IgD-negative memory B cell (primary cell): ENCODE data around the gene FBXL14. TPM values are rescaled to one million over a fixed set of nuclear protein-coding genes. Genes with fewer than 3 reads are reported as not detected.

ENCODE experiments used
- H3K27ac Mint-ChIP-seq, 3 donors: one replicate each; pipeline ENCODE4 v1.8.0; 2020 to 2022; ENCODE audit warnings: mild to moderate bottlenecking in 3 of 3, mixed read lengths in 3 of 3, moderate library complexity in 1 of 3
- H3K27me3 Mint-ChIP-seq: one replicate; pipeline ENCODE4 v1.8.0; 2021; ENCODE audit warnings: mixed read lengths
- H3K36me3 Mint-ChIP-seq: one replicate; pipeline ENCODE4 v1.8.0; 2020; ENCODE audit warnings: mild to moderate bottlenecking, mixed read lengths
- H3K4me1 Mint-ChIP-seq, 3 donors: one replicate each; pipeline ENCODE4 v1.8.0; 2020 to 2022; ENCODE audit warnings: mixed read lengths in 3 of 3, mild to moderate bottlenecking in 1 of 3
- H3K4me3 Mint-ChIP-seq, 4 donors: one replicate each; pipeline ENCODE4 v1.8.0; 2020 to 2022; ENCODE audit warnings: mild to moderate bottlenecking in 4 of 4, mixed read lengths in 4 of 4, moderate library complexity in 3 of 4
- H3K9me3 Mint-ChIP-seq, 3 donors: one replicate each; pipeline ENCODE4 v1.8.0; 2020 to 2021; ENCODE audit warnings: mixed read lengths in 3 of 3, mild to moderate bottlenecking in 1 of 3
- polyA plus RNA-seq: library from polyadenylated mRNA; unstranded; fragments of 300-500 nt; fragmentation: Illumina TruSeq; gene quantifications from one replicate; pipeline ENCODE4 v1.2.3, GENCODE V29; 2021

The FBXL14 gene
- polyA plus RNA-seq, 1 donor from 2014 or later: 20.5 TPM

DNA sequence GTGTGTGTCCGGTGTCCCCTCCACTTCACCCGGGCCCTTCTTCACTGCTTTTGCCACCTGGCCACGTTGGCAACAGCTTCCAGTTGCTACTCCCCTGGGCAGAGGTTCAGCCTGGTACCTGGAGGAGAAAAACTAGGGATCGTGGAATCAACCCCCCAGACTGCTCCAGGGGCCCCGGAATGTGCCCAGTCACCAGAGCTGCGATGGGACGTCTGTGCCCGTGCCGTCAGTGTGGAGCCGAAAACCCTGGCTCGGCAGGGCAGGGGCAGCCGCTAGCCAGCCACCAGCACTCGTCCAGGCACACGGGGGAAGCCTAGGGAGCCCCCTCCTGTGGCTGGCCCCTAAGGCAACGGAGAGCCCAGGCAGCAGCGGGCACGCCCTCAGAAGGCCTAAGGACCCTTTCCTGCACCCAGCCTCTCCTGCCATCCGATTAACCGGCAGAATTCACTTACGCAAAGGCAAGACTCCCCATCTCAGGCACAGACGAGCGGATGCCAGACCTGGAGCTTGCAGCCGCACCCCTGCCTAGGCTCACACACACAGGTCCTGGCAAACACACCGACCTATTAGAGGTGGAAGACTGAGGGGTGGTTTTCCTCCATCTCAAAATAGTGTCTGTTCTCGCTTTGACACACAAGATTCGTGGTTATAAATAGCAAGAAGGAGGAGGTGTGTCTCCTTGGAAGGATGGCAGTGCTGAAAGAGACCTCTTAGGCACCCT is 62.6 kb downstream of the FBXL14 start:
- H3K27me3 Mint-ChIP-seq: peaks cover 56% of the 10 kb centered on the region
- no peaks in the 10 kb centered on the region for H3K36me3 Mint-ChIP-seq
- peak overlapping the region; percentile 82 to 95 (median 88) for H3K4me3 Mint-ChIP-seq
- peak overlapping the region in 2 of 3 donors; percentile 6 to 64 for H3K27ac Mint-ChIP-seq
- peaks cover 20 to 24% (median 23%) of the 10 kb centered on the region in 3 donors for H3K4me1 Mint-ChIP-seq
- H3K9me3 Mint-ChIP-seq: no peaks in the 10 kb centered on the region

DNA sequence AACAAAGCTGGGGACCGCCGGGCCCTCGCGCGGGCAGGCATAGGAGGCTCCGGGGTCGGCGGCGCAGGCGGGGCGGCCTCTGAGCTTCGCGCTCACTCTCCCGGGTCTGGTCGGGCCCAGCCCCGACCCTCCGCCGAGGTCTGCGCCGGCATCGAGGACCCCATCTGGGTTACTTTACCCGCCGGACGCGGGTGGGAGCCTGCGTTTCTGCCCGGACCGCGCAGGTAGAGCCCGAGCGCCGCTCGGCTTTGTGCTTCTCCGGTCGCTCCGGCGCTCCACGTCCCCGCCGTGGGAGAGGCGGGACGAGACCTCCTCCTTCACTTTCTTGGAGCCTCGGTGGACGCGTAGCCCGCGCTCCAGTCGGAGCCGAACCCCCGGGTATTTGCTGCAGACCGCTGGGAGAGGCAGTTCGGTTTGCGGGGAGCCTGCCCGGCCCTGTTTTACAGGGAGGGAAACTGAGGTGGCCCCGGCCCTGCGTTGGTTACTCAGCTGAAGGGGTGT is 63.2 kb downstream of the FBXL14 start:
- Mint-ChIP-seq H3K4me1 (peaks cover 20 to 24% (median 23%) of the 10 kb centered on the region in 3 donors), H3K27ac (peak overlapping the region in 1 of 3 donors; percentile 64)

DNA sequence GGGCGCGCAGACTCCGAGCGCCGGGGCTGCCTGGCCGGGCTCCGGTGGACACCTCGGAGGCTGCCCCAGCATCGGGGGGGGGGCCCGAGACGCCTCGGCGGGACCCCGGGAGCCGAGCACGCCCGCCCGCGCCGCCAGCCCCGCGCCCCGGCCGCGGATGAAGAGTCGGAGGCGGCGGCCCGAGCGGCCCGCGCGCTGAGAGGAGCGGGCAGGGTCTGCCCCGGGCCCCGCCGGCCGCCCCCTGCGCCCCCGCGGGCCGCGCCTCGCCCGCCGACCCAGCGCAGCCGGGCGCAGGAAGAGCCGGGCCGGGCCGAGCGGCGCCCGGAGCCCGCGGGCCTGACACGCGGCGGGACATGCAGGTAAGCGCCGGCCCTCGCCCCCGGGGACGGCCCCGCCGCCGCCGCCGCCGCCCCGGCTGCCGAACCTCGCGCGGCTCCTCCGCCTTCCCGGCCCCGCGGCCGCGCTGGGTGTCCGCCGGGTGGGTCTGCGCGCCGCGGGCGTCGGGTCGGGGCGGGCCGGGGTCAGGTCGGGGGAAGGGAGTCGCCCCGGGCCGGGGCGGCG is 63.7 kb downstream of the FBXL14 start:
- Mint-ChIP-seq H3K36me3 (no peaks in the 10 kb centered on the region), H3K4me3 (peak overlapping the region in 1 of 4 donors; percentile 82), H3K27ac (no peak overlapping the region)

More for the DNA sequence above, 63.2 kb downstream of the FBXL14 start:
- peaks cover 57% of the 10 kb centered on the region for H3K27me3 Mint-ChIP-seq
- H3K36me3 Mint-ChIP-seq: no peaks in the 10 kb centered on the region
- peaks cover 0 to 2% (median 0%) of the 10 kb centered on the region in 3 donors for H3K9me3 Mint-ChIP-seq
- peak overlapping the region; percentile 82 to 94 (median 88) for H3K4me3 Mint-ChIP-seq

DNA sequence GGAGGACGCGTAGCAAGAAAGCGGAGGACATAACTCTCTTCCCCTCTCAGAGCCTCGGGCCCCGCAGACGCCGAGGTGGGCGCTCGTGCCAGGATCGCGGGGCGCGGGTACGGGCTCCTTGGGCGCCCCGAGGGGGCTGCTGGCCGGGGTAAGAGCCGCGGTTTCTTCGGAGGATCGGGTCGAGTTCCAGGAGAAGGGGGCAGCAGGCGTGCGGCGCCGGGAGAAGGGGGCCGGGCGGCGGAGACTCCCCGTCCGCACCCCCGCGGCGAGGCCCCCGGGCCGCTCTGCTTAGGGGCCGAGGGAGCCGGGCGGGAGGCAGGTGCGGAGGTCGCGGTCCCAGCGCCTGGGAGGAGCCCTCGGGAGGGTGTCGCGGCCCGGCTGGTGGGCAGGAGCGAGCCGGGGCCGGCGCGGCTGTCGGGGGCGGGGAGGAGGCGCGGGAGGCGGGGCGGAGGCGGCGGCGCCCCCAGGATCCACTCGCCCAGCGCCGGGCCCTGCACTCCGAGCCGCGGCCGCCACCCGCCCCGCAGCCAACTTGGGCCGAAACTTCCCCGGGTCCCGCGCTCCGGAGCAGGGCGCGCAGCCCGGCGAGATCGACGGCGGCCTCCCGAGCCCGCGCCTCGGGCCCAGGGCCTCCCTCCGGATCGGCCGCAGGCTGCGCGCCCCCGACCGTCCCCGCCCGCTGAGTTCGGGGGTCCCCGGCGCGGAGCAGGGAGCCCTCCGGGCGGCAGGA is 64.4 kb downstream of the FBXL14 start:
- Mint-ChIP-seq H3K36me3 (no peaks in the 10 kb centered on the region), H3K4me1 (peaks cover 29 to 33% (median 30%) of the 10 kb centered on the region in 3 donors), H3K9me3 (peaks cover 0 to 2% (median 0%) of the 10 kb centered on the region in 3 donors), H3K4me3 (peak overlapping the region; percentile 76 to 92 (median 82)), H3K27me3 (peaks cover 67% of the 10 kb centered on the region), H3K27ac (no peak overlapping the region)

More for the DNA sequence above, 63.7 kb downstream of the FBXL14 start:
- Mint-ChIP-seq H3K9me3 (peaks cover 0 to 2% (median 0%) of the 10 kb centered on the region in 3 donors), H3K27me3 (peaks cover 61% of the 10 kb centered on the region), H3K4me1 (peaks cover 24 to 28% (median 26%) of the 10 kb centered on the region in 3 donors)

DNA sequence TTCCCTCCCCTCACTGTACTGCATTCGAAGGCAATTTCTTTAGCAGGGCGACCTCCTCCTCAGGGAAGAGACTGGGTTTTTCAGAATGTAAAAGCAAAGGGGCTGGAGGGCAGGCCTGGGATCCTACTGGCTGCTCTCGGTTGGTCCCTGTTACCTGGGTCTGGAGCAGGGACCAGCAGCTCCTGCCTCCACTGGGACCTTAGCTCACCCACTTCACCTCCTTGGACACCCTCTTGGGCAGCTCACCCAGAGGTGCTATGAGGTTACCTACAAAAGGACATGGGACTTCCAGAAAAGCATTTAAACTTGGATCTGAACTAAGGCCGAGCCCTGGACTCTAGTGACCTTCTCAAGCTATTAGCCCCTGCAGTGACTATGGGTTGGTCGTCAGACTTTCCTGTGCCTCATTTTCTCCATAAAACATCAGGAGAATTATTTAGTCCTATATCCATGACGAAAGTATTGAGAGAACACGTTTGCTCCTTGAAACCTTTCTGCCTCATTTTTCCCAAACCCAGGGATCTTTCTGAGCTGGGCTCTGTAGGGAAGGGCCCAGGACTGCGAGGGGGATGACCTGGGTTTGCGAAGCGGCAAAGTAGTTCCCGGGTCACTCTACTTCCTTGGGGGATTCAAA is 65.0 kb downstream of the FBXL14 start:
- Mint-ChIP-seq H3K4me1 (peaks cover 30 to 33% (median 30%) of the 10 kb centered on the region in 3 donors), H3K27me3 (peaks cover 70% of the 10 kb centered on the region), H3K27ac (no peak overlapping the region), H3K36me3 (no peaks in the 10 kb centered on the region), H3K4me3 (peak overlapping the region; percentile 76 to 92 (median 82)), H3K9me3 (peaks cover 0 to 2% (median 0%) of the 10 kb centered on the region in 3 donors)

DNA sequence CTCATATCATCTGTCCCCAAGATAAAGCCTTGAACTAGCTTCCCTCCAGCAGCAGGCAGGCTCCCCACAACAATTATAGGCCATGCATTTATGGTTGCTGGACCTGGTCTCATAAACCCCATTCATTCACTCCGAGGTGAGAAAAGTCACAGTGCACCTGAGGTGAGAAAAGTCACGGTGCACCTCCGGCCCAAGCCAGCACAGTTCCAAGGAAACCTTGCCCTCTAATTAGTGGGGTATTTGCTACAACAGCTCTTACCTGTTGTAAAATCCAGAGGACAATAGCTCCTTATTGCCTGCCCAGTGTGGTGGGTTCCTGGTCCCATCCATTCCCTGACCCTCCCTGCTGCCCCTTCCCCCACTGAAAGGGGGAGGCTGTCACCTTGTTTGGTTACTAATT is 65.6 kb downstream of the FBXL14 start:
- H3K36me3 Mint-ChIP-seq: no peaks in the 10 kb centered on the region
- H3K4me1 Mint-ChIP-seq: peaks cover 27 to 31% (median 27%) of the 10 kb centered on the region in 3 donors
- peak overlapping the region in 3 of 4 donors; percentile 22 to 83 (median 76) for H3K4me3 Mint-ChIP-seq
- no peak overlapping the region for H3K27ac Mint-ChIP-seq
- peaks cover 71% of the 10 kb centered on the region for H3K27me3 Mint-ChIP-seq
- H3K9me3 Mint-ChIP-seq: peaks cover 0 to 2% (median 0%) of the 10 kb centered on the region in 3 donors

DNA sequence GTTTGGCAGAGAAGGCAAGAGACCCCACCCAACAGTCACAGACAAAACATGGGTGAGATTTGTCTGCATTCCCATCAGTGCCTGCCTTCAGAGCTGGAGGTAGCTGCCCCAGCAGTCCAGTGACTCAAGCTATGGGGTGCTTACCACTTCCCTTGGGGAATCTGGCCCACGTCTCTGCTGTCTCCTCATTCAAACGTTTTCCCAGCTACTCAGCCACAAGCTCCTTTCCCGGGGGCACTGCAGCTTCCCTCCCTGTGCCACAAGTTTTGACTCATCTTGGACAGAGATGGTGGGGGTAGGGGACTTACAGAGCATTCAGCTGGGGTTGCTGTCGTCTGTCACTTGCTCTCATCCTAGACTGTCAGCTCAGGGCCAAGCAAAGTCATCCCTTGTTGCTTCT is 66.6 kb downstream of the FBXL14 start:
- H3K36me3 Mint-ChIP-seq: no peaks in the 10 kb centered on the region
- H3K4me1 Mint-ChIP-seq: peaks cover 17 to 22% (median 19%) of the 10 kb centered on the region in 3 donors
- no peak overlapping the region for H3K27ac Mint-ChIP-seq
- peaks cover 0 to 2% (median 0%) of the 10 kb centered on the region in 3 donors for H3K9me3 Mint-ChIP-seq
- H3K4me3 Mint-ChIP-seq: no peak overlapping the region
- H3K27me3 Mint-ChIP-seq: peaks cover 62% of the 10 kb centered on the region

DNA sequence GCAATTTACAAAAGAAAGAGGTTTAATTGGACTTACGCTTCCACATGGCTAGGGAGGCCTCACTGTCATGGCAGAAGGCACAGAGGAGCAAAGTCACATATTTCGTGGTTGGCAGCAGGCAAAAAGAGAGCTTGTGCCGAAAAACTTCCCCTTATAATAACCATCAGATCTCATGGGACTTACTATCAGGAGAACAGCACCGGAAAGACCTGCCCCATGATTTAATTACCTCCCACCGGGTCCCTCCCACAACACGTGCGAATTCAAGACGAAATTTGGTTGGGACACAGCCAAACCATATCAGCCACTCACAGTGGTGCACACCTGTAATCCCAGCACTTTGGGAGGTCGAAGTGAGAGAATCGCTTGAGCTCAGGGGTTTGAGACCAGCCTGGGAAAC is 68.5 kb downstream of the FBXL14 start:
- Mint-ChIP-seq H3K27me3 (peaks cover 48% of the 10 kb centered on the region), H3K4me3 (peak overlapping the region in 1 of 4 donors; percentile 75), H3K27ac (no peak overlapping the region), H3K4me1 (peaks cover 7 to 13% (median 10%) of the 10 kb centered on the region in 3 donors), H3K36me3 (no peaks in the 10 kb centered on the region), H3K9me3 (peaks cover 0 to 2% (median 0%) of the 10 kb centered on the region in 3 donors)

DNA sequence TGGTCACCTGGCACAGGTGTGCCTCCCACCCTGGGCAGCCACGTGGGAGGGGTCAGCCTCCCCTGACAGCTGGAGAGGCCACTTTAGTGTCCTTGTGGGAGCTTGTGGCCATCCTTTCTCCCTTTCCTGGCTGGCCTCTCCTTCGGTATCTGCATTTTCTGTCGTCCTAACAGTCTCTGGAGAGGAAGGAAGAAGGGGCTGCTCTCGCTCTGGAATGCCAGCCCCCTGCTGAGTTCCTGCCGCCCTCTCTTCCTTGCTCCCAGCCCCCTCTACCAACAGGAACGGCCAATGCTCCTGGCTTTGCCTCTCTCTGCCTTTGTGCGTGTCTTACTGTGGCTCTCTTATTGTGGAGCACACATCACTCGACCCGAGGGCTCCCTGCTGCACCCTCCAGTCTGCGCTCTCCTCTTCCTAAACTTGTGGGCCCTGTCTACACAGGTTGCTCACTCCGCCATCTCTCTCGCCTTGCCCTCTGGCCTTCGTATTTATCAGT is 70.8 kb downstream of the FBXL14 start:
- H3K4me3 Mint-ChIP-seq: no peak overlapping the region
- no peaks in the 10 kb centered on the region for H3K36me3 Mint-ChIP-seq
- peaks cover 54% of the 10 kb centered on the region for H3K27me3 Mint-ChIP-seq

DNA sequence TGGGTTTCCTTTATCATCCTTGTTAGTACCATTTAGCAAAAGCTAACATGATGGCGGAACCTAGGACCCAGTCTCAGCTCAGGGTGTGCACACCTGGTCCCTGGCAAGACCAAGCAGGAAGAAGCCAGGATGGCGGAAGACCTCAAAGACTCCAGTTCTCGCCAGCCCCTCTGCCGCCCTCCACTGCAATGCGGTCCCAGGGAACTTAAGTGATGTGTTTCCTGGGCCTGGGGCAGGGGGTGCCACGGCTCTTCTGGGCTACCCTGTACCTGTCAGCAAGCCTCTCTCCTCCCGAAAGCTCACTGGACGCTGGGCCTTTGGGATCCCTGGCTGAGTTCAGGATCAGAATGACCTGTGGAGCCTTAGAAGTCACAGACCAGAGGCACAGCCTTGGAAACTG is 71.3 kb downstream of the FBXL14 start:
- Mint-ChIP-seq H3K27ac (no peak overlapping the region), H3K27me3 (peaks cover 51% of the 10 kb centered on the region), H3K4me3 (no peak overlapping the region), H3K36me3 (no peaks in the 10 kb centered on the region), H3K4me1 (peaks cover 7 to 10% (median 9%) of the 10 kb centered on the region in 3 donors), H3K9me3 (peaks cover 0 to 2% (median 0%) of the 10 kb centered on the region in 3 donors)

More for the DNA sequence above, 70.8 kb downstream of the FBXL14 start:
- Mint-ChIP-seq H3K9me3 (peaks cover 0 to 2% (median 0%) of the 10 kb centered on the region in 3 donors), H3K27ac (no peak overlapping the region), H3K4me1 (peaks cover 7 to 10% (median 9%) of the 10 kb centered on the region in 3 donors)

DNA sequence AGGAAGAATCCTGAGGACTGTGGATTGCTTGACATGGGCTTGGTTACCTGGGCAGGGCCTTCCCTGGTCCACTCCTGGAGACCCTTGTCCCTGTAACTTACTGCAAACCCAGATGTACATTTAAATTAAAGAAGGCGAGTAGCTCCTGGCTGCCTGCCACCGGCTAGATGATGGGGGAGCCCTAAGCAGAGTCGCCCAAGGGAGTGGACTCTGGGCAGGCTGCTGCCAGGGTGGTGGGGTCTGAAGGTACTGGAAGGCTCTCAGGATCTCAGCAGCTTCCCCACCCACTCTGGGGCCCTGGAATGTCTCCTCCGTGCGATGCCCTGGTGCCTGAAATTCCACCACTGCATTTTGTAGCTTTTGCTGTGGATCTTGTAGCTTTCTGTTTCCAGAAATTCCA is 74.7 kb downstream of the FBXL14 start:
- Mint-ChIP-seq H3K36me3 (no peaks in the 10 kb centered on the region), H3K4me1 (no peaks in the 10 kb centered on the region), H3K4me3 (no peak overlapping the region), H3K27me3 (peaks cover 28% of the 10 kb centered on the region), H3K9me3 (peaks cover 0 to 3% (median 2%) of the 10 kb centered on the region in 3 donors), H3K27ac (no peak overlapping the region)

DNA sequence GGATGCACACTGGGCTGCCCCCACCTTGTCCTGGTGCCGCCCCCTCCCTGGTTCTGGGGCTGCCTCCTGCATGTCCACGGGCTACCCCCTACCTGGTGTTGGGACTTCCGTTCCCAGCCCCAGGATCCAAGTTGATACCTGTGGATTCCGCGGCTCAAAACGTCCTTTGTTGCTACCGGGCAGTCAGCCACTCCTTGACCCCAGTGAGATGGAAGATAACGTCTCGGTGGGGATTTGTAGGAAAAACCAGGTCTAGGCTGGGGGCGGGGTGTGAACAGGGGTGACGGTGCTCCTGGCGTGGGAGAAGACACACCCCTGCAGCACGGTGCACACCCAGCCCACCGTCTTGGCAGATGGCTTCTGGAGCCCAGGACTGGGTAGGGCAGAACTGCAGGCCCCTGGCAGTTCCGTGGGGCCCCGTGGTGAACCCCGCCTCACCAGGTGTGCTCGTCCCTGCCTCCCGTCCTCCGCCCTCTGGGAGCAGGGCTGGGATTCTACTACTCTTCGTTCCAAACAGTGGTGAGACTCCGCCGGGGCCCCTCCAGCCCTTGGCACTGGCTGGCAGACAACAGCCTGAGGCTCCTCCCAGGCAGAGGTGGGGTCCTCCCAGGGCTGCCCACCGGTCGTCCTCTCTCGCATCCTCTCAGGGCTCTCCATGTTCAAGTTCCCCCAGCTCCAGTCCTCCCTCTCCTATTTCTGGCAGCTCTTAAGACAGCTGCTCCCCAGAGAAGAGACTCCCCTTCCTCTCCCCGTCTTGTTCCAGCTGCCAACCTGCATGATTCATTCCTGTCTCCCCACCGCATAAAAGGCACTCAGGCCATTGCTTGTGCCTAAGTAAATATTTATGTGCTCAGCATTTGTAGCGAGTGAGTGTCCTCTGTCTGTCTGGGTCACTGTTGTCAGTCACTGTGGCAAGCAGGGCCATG is 75.5 kb downstream of the FBXL14 start:
- Mint-ChIP-seq H3K27me3 (peaks cover 23% of the 10 kb centered on the region), H3K4me1 (no peaks in the 10 kb centered on the region), H3K4me3 (no peak overlapping the region), H3K36me3 (no peaks in the 10 kb centered on the region), H3K27ac (no peak overlapping the region), H3K9me3 (peaks cover 0 to 3% (median 2%) of the 10 kb centered on the region in 3 donors)

DNA sequence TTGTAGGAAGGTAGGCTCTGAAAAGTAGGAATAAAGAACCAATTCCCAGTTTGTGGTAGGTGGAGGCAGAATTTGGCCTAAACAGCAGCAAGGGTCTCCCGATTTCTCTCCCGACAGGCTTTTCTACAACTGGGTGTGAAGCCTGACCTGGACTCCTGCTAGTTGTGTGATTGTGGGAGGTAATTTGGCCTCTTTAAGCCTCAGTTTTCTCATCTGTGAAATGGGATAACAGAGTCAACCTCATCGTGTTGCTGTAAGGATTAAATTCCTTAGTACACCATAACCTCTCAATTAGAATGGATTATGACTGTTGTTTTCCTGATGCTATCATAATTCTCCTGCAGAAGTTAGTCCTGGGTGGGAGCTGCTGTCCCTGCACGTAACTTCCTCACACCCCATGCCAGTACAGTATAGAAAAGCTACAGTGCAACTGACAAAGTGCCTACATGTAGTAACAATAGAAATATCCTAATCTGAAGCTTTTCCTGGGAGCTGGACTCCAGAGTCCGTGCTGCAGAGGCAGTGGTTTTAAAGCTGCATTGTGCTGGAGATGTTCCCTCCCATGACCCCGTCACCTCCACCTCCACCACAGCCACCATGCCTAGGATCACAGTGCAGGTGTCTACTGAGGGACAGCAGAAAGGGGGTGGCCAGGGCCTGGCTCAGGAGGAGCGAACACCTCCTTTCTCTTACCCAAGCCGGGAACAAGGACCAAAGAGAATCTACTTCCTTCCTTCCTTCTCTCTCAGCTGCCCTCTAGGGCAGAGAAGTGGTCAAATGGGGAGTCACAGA is 76.5 kb downstream of the FBXL14 start:
- peaks cover 2 to 4% (median 3%) of the 10 kb centered on the region in 3 donors for H3K9me3 Mint-ChIP-seq
- H3K27me3 Mint-ChIP-seq: peaks cover 21% of the 10 kb centered on the region
- peak overlapping the region in 1 of 3 donors; percentile 17 for H3K27ac Mint-ChIP-seq
- H3K4me3 Mint-ChIP-seq: peak overlapping the region in 1 of 4 donors; percentile 17
- no peaks in the 10 kb centered on the region for H3K4me1 Mint-ChIP-seq
- H3K36me3 Mint-ChIP-seq: no peaks in the 10 kb centered on the region
